ENCODE data around the gene C6orf136.

DNA sequence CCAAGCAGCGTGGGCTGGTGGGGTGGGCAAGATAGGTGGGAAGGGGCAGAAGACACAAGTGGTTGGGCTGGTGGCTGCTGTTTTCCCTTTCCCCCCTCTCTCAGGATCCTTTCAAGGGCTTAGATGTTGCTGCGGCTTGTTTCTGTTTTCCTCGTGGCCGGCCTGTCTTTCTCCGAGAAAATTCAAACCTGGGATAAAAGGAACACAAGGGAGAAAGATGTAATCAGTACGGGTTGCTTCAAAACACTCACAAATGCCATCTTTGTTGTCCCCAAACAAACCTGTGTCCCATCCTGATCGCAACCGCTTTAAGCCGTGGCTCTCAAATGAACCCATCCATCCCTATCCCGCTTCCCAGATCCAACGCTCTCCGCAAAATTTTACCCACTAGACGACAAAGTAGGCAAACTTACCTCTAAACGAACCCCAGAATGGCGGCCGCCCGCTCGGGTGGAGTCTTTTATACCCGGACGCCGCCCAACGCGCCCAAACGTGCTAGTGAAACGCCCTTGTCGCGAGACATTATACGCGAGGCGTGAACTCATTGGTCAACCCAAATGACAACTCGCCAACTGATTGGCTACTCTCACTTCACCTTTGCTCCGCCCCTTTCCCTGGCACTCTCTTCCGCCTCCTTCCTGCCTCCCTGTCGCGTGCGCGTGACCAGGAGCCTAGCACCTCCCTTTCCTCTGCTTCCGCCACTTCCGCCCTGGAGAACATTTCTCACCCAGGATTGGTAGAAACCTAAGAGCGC is 29.9 kb upstream of the C6orf136 start, which contains the start of gene PPP1R10:
- TF ChIP-seq, protein P1, sequence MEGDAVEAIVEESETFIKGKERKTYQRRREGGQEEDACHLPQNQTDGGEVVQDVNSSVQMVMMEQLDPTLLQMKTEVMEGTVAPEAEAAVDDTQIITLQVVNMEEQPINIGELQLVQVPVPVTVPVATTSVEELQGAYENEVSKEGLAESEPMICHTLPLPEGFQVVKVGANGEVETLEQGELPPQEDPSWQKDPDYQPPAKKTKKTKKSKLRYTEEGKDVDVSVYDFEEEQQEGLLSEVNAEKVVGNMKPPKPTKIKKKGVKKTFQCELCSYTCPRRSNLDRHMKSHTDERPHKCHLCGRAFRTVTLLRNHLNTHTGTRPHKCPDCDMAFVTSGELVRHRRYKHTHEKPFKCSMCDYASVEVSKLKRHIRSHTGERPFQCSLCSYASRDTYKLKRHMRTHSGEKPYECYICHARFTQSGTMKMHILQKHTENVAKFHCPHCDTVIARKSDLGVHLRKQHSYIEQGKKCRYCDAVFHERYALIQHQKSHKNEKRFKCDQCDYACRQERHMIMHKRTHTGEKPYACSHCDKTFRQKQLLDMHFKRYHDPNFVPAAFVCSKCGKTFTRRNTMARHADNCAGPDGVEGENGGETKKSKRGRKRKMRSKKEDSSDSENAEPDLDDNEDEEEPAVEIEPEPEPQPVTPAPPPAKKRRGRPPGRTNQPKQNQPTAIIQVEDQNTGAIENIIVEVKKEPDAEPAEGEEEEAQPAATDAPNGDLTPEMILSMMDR (IDR thresholded peaks at IDR 0.05; ENCODE audit: low read depth, low read length): no peak
- TF ChIP-seq EZH2phosphoT487 (IDR thresholded peaks at IDR 0.05; ENCODE audit: low read depth): no peak

All from OCI-LY3 (cell line).